ENCODE measurements around the gene KIFAP3.

GRCh38 chr1:169873582-169874199, 200.8 kb downstream of the KIFAP3 start:
- TF ChIP-seq CTCF (IDR thresholded peaks at IDR 0.05) (no peak), POLR2A (IDR thresholded peaks at IDR 0.05) (no peak)

Measured in tibial nerve (tissue), 3 donors.